ENCODE results near the gene ANKRD45. TPM values are rescaled to one million over a fixed set of nuclear protein-coding genes. Genes with fewer than 3 reads are reported as not detected.

ANKRD45 gene
- total RNA-seq, 1 experiment from 2014 or later: 0.44 TPM

DNA sequence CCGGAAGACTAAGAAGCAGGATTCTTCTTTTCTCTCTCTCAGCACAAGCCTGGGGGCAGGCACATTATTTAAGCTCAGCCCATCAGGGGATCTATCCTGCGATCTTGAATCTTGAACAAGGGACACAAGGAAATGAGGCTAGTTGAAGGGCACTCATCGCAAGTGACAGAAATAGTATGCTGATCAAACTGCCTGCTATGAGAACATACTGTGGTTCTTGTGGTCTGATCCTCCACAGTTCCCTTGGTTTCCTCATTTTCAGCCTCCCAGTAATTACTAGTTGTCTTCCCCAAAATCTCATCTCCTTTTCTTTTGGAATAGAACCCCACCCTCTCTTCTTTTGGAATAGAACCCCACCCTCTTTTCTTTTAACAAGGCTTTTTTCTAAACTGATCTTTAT is 6.5 kb downstream of the ANKRD45 start:
- no peaks in the 10 kb centered on the region for H3K36me3 ChIP-seq (ENCODE audit: control insufficient read depth in 1 of 2, insufficient read depth in 2 of 2, low read length in 2 of 2)
- H3K27me3 ChIP-seq (ENCODE audit: insufficient read depth, low read length): no peaks in the 10 kb centered on the region
- H3K9ac ChIP-seq (ENCODE audit: low read length): no peak overlapping the region
- ATAC-seq: no peak
- no peak overlapping the region for H3K4me2 ChIP-seq (ENCODE audit: low read length)
- CTCF ChIA-PET: no interaction called here
- no peak overlapping the region for H2AFZ ChIP-seq (ENCODE audit: low read depth, low read length, poor library complexity, severe bottlenecking)
- no peaks in the 10 kb centered on the region for H4K20me1 ChIP-seq (ENCODE audit: insufficient read depth)
- H3K79me2 ChIP-seq (ENCODE audit: insufficient read depth, low read length): no peaks in the 10 kb centered on the region
- TF ChIP-seq ZNF274 (IDR thresholded peaks at IDR 0.05; ENCODE audit: low read depth, low read length) (no peak), FOSL1 (IDR thresholded peaks at IDR 0.05; ENCODE audit: low read depth) (no peak), SIN3A (IDR thresholded peaks at IDR 0.05; ENCODE audit: low read depth) (no peak), TCF7L2 (IDR thresholded peaks at IDR 0.05; ENCODE audit: borderline replicate concordance, extremely low read depth, insufficient read depth, insufficient read length) (no peak), EZH2phosphoT487 (IDR thresholded peaks at IDR 0.05; ENCODE audit: borderline replicate concordance) (no peak), JUND (IDR thresholded peaks at IDR 0.05) (no peak), POLR2AphosphoS5 (IDR thresholded peaks at IDR 0.05; ENCODE audit: low read depth, low read length) (no peak), ZFX (IDR thresholded peaks at IDR 0.05) (no peak), YY1 (IDR thresholded peaks at IDR 0.05; ENCODE audit: extremely low read depth, insufficient replicate concordance, low read depth, low read length) (no peak), POLR2A (IDR thresholded peaks at IDR 0.05; ENCODE audit: borderline replicate concordance, extremely low read depth, insufficient read depth, insufficient read length) (no peak), CEBPB (IDR thresholded peaks at IDR 0.05; ENCODE audit: low read depth) (no peak)
- TF ChIP-seq, protein P1, sequence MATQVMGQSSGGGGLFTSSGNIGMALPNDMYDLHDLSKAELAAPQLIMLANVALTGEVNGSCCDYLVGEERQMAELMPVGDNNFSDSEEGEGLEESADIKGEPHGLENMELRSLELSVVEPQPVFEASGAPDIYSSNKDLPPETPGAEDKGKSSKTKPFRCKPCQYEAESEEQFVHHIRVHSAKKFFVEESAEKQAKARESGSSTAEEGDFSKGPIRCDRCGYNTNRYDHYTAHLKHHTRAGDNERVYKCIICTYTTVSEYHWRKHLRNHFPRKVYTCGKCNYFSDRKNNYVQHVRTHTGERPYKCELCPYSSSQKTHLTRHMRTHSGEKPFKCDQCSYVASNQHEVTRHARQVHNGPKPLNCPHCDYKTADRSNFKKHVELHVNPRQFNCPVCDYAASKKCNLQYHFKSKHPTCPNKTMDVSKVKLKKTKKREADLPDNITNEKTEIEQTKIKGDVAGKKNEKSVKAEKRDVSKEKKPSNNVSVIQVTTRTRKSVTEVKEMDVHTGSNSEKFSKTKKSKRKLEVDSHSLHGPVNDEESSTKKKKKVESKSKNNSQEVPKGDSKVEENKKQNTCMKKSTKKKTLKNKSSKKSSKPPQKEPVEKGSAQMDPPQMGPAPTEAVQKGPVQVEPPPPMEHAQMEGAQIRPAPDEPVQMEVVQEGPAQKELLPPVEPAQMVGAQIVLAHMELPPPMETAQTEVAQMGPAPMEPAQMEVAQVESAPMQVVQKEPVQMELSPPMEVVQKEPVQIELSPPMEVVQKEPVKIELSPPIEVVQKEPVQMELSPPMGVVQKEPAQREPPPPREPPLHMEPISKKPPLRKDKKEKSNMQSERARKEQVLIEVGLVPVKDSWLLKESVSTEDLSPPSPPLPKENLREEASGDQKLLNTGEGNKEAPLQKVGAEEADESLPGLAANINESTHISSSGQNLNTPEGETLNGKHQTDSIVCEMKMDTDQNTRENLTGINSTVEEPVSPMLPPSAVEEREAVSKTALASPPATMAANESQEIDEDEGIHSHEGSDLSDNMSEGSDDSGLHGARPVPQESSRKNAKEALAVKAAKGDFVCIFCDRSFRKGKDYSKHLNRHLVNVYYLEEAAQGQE (IDR thresholded peaks at IDR 0.05; ENCODE audit: low read depth): no peak
- TF ChIP-seq, protein P2, sequence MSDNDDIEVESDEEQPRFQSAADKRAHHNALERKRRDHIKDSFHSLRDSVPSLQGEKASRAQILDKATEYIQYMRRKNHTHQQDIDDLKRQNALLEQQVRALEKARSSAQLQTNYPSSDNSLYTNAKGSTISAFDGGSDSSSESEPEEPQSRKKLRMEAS (IDR thresholded peaks at IDR 0.05): no peak
- TF ChIP-seq, protein P3, sequence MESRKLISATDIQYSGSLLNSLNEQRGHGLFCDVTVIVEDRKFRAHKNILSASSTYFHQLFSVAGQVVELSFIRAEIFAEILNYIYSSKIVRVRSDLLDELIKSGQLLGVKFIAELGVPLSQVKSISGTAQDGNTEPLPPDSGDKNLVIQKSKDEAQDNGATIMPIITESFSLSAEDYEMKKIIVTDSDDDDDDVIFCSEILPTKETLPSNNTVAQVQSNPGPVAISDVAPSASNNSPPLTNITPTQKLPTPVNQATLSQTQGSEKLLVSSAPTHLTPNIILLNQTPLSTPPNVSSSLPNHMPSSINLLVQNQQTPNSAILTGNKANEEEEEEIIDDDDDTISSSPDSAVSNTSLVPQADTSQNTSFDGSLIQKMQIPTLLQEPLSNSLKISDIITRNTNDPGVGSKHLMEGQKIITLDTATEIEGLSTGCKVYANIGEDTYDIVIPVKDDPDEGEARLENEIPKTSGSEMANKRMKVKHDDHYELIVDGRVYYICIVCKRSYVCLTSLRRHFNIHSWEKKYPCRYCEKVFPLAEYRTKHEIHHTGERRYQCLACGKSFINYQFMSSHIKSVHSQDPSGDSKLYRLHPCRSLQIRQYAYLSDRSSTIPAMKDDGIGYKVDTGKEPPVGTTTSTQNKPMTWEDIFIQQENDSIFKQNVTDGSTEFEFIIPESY (IDR thresholded peaks at IDR 0.05; ENCODE audit: extremely low read depth, insufficient replicate concordance, low read length): no peak
- peaks cover 0 to 4% of the 10 kb centered on the region in 2 experiments; a peak in 1 of 4 replicates for H3K4me1 ChIP-seq (ENCODE audit: control insufficient read depth in 1 of 2, insufficient read depth in 2 of 2, low read length in 2 of 2)
- no peaks in the 10 kb centered on the region for H3K9me3 ChIP-seq (ENCODE audit: control insufficient read depth in 1 of 2, insufficient read depth in 1 of 2, low read depth in 1 of 2, low read length in 2 of 2)
- intact Hi-C loops (cut with micrococcal nuclease): no loop called here
- RAD21 ChIA-PET (ENCODE audit: low non-redundant PET in 1 of 2, low total read pairs in 2 of 2, uncharacterized antibody in 2 of 2, unreplicated experiment in 2 of 2): interaction anchor here in 1 of 2 experiments (0.6 kb wide), 1 partner anchor 186 kb away, joined by 4 read pairs; the partner anchor contains the start of gene PRDX6
- no peaks in the 10 kb centered on the region for H3K9me2 ChIP-seq (ENCODE audit: insufficient read depth)
- no peak overlapping the region for H3K4me3 ChIP-seq (replicated peaks in 1 of 2; ENCODE audit: low read depth in 1 of 2, low read length in 2 of 2)
- DNase-seq (ENCODE audit: low read depth, low spot score): no peak
- no TSS peak for BruUV-seq (replicated peaks)
- H3K27ac ChIP-seq (ENCODE audit: low read depth, low read length): no peak overlapping the region
- POLR2A ChIA-PET: no interaction called here

Data from HCT116 (cell line).